Prostate gland (tissue), 2 donors: ENCODE results near the gene AMOTL1.

Experiments
- CTCF ChIP-seq, 4 experiments: fragments of 200-600 bp in 2 of 4; fragments of 450-650 bp in 2 of 4; sonication (generic) in 2 of 4; IDR thresholded peaks; 1 replicate in 3 of 4; 2 replicates in 1 of 4; pipeline ENCODE4 v1.5.1; 2016 to 2019; ENCODE audit warnings: antibody characterized with exemption in 4 of 4, mild to moderate bottlenecking in 2 of 4, moderate library complexity in 2 of 4
- POLR2A ChIP-seq: fragments of 450-650 bp; IDR thresholded peaks from one replicate; pipeline ENCODE4 v1.6.1; 2016; ENCODE audit warnings: antibody characterized with exemption, mild to moderate bottlenecking
- POLR2AphosphoS5 ChIP-seq: sonication (generic); formaldehyde crosslinking; IDR thresholded peaks from one replicate; pipeline ENCODE4 v1.6.1; 2017; ENCODE audit warnings: antibody characterized with exemption

DNA sequence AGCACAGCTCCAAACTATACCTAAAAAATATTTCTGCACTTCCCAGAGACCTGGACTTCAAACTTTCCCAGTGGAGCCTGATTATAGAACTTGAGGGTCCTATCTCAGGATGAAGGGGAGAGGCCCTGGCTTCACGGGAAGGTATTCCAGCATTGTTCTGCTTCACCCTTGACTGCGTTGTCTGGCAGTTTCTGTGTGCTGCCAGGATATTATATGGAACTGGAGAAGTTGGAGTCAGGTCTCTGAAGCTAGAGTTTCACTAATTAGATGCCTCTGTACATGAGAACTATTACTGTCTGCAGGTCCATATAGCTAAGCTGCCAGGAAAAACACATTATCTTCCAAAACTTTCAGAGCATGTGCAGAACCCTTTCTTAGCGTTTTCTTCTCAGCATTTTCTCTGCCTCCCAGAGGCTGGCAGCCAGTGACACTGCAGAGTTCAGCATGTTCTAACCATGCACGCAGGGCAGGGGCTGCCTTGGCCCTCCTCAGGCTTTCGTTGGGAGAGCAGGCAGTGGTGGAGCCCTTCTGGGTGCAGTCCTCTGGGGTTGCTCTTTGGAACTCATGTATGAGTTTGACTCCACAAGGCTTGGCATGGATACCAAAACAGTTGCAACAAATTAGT is 105.9 kb downstream of the AMOTL1 start:
- TF ChIP-seq CTCF (IDR thresholded peaks at IDR 0.05), result no peak
- TF ChIP-seq POLR2A, result no peak
- TF ChIP-seq POLR2AphosphoS5, result no peak
